ENCODE data around the gene CLNK. TPM values are rescaled to one million over a fixed set of nuclear protein-coding genes. Genes with fewer than 3 reads are reported as not detected.

The CLNK gene
- total and polyA plus RNA-seq, 2 of the 13 experiments (the other 11 are each of a cell fraction or from before 2014, with no cell fraction given), result not detected

DNA sequence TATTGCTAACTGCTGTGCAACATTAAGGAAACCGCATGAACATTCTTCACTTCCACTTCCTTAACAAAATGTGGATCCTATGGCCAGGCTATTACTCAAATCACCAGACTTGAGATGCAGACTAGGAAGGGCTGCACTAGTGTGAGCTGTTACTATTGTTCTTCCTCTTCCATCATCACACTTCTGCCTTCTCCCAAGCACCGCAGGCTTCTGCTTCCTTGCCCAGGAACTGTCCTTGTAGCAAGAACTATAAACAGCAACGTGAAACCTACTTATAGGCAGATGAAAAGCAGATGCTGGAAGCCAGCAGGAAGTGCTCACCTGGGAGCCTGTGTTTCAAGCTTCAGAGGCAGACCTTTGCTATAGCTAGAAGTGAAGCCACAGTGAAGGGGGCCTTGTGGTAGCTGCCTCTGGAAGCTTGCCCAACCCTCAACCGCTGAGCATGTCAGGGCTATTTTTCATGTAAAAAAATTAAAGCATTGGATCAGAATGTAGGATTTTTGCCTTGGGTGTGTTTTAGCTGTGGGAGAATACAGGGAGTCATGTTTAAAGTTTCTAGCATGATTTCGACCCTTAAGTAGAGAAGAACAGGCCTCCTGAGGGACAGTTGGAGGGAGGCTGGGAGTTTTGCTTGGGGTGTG lies 43.9 kb downstream of the CLNK start:
- H3K9me3 ChIP-seq (ENCODE audit: low read length), result no peaks in the 10 kb centered on the region
- H3K36me3 ChIP-seq (replicated peaks in 1 of 2; ENCODE audit: control insufficient read depth in 1 of 2, insufficient read depth in 2 of 2, low read length in 2 of 2), result no peaks in the 10 kb centered on the region
- no peaks in the 10 kb centered on the region for H3K4me1 ChIP-seq (ENCODE audit: insufficient read depth, low read length)
- BruUV-seq (replicated peaks), result no TSS peak
- 29% methylated on average over 5 of the region's 5 CpGs for WGBS (ENCODE audit: low lambda C conversion rate)
- ATAC-seq, result no peak
- TF ChIP-seq, protein P1, sequence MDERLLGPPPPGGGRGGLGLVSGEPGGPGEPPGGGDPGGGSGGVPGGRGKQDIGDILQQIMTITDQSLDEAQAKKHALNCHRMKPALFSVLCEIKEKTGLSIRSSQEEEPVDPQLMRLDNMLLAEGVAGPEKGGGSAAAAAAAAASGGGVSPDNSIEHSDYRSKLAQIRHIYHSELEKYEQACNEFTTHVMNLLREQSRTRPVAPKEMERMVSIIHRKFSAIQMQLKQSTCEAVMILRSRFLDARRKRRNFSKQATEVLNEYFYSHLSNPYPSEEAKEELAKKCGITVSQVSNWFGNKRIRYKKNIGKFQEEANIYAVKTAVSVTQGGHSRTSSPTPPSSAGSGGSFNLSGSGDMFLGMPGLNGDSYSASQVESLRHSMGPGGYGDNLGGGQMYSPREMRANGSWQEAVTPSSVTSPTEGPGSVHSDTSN (CRISPR knock-in tag; IDR thresholded peaks at IDR 0.05), result no peak
- TF ChIP-seq, protein P2, sequence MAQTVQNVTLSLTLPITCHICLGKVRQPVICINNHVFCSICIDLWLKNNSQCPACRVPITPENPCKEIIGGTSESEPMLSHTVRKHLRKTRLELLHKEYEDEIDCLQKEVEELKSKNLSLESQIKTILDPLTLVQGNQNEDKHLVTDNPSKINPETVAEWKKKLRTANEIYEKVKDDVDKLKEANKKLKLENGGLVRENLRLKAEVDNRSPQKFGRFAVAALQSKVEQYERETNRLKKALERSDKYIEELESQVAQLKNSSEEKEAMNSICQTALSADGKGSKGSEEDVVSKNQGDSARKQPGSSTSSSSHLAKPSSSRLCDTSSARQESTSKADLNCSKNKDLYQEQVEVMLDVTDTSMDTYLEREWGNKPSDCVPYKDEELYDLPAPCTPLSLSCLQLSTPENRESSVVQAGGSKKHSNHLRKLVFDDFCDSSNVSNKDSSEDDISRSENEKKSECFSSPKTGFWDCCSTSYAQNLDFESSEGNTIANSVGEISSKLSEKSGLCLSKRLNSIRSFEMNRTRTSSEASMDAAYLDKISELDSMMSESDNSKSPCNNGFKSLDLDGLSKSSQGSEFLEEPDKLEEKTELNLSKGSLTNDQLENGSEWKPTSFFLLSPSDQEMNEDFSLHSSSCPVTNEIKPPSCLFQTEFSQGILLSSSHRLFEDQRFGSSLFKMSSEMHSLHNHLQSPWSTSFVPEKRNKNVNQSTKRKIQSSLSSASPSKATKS (CRISPR knock-in tag; IDR thresholded peaks at IDR 0.05), result no peak
- TF ChIP-seq CHD2 (IDR thresholded peaks at IDR 0.05; ENCODE audit: low read depth, low read length) (no peak), PHF20 (CRISPR knock-in tag; IDR thresholded peaks at IDR 0.05) (no peak), HMG20A (CRISPR knock-in tag; IDR thresholded peaks at IDR 0.05; ENCODE audit: borderline replicate concordance) (no peak), EHMT2 (IDR thresholded peaks at IDR 0.05; ENCODE audit: borderline replicate concordance, low read depth, low read length) (no peak), ZNF552 (CRISPR knock-in tag; IDR thresholded peaks at IDR 0.05; ENCODE audit: borderline replicate concordance) (no peak), BRD4 (CRISPR knock-in tag; IDR thresholded peaks at IDR 0.05) (no peak), ZNF781 (CRISPR knock-in tag; IDR thresholded peaks at IDR 0.05; ENCODE audit: borderline replicate concordance, not compliant biosample characterization) (no peak)
- TF ChIP-seq, protein P3, sequence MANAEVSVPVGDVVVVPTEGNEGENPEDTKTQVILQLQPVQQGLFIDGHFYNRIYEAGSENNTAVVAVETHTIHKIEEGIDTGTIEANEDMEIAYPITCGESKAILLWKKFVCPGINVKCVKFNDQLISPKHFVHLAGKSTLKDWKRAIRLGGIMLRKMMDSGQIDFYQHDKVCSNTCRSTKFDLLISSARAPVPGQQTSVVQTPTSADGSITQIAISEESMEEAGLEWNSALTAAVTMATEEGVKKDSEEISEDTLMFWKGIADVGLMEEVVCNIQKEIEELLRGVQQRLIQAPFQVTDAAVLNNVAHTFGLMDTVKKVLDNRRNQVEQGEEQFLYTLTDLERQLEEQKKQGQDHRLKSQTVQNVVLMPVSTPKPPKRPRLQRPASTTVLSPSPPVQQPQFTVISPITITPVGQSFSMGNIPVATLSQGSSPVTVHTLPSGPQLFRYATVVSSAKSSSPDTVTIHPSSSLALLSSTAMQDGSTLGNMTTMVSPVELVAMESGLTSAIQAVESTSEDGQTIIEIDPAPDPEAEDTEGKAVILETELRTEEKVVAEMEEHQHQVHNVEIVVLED (CRISPR knock-in tag; IDR thresholded peaks at IDR 0.05; ENCODE audit: borderline replicate concordance), result no peak
- TF ChIP-seq, protein P4, sequence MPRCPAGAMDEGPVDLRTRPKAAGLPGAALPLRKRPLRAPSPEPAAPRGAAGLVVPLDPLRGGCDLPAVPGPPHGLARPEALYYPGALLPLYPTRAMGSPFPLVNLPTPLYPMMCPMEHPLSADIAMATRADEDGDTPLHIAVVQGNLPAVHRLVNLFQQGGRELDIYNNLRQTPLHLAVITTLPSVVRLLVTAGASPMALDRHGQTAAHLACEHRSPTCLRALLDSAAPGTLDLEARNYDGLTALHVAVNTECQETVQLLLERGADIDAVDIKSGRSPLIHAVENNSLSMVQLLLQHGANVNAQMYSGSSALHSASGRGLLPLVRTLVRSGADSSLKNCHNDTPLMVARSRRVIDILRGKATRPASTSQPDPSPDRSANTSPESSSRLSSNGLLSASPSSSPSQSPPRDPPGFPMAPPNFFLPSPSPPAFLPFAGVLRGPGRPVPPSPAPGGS (CRISPR knock-in tag; IDR thresholded peaks at IDR 0.05), result no peak
- TF ChIP-seq, protein P5, sequence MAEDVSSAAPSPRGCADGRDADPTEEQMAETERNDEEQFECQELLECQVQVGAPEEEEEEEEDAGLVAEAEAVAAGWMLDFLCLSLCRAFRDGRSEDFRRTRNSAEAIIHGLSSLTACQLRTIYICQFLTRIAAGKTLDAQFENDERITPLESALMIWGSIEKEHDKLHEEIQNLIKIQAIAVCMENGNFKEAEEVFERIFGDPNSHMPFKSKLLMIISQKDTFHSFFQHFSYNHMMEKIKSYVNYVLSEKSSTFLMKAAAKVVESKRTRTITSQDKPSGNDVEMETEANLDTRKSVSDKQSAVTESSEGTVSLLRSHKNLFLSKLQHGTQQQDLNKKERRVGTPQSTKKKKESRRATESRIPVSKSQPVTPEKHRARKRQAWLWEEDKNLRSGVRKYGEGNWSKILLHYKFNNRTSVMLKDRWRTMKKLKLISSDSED (CRISPR knock-in tag; IDR thresholded peaks at IDR 0.05), result no peak
- ChIA-PET POLR2A (no interaction called here), CTCF (ENCODE audit: low intra/inter-chr PET ratio, low total read pairs) (no interaction called here)
- H3K79me2 ChIP-seq (ENCODE audit: insufficient read depth, low read length), result no peaks in the 10 kb centered on the region
- no peak overlapping the region for H2AFZ ChIP-seq (ENCODE audit: low read length)
- H3K9ac ChIP-seq (ENCODE audit: insufficient read depth, low read depth, low read length), result no peak overlapping the region
- no peak overlapping the region for H3K4me2 ChIP-seq (ENCODE audit: low read depth, low read length)
- no peaks in the 10 kb centered on the region for H4K20me1 ChIP-seq (ENCODE audit: insufficient read depth, low read length)
- H3K4me3 ChIP-seq (replicated peaks in 1 of 3; ENCODE audit: insufficient read depth in 1 of 3, low read depth in 2 of 3, low read length in 3 of 3), result no peak overlapping the region
- DNase-seq (ENCODE audit: low spot score), result no peak
- H3K27me3 ChIP-seq (ENCODE audit: control insufficient read depth in 1 of 2, insufficient read depth in 2 of 2, low read length in 2 of 2), result no peaks in the 10 kb centered on the region; a peak in 1 of 5 replicates
- intact Hi-C loops (cut with micrococcal nuclease; ENCODE audit: unreplicated experiment), result no loop called here
- FAIRE-seq, result no peak
- in situ Hi-C loops (cut with HindIII; ENCODE audit: extremely low pct_ligation_motif_present, low pct_unique_long_range_greater_than_20kb), result no loop called here
- no peak overlapping the region for H3K27ac ChIP-seq (ENCODE audit: extremely low read length, insufficient read depth, low read length)
